H7 (cell line): ENCODE measurements around the gene BRD1. TPM values are rescaled to one million over a fixed set of nuclear protein-coding genes. Genes with fewer than 3 reads are reported as not detected.
A peak's percentile ranks its signal among the peaks of the same experiment; 100 is the strongest.
"Not testable (repeated sequence)": the region's sequence is repeated elsewhere in the genome, so short reads cannot be mapped to it uniquely, and the experiment has no call there.

Source experiments
- DNase-seq: peaks from one replicate; pipeline ENCODE4 v3.0.0; 2012
- H3K27me3 ChIP-seq: 2 replicates; pipeline ENCODE4 v1.6.0; 2011; ENCODE audit warnings: mild to moderate bottlenecking, low read length; ENCODE audit not compliant: control insufficient read depth, insufficient read depth
- H3K36me3 ChIP-seq: replicated peaks from 2 replicates; pipeline ENCODE4 v1.5.1; 2011; ENCODE audit warnings: low read length; ENCODE audit not compliant: control insufficient read depth, insufficient read depth
- H3K4me3 ChIP-seq: 2 replicates; pipeline ENCODE4 v1.5.1; 2011; ENCODE audit warnings: low read depth, mild to moderate bottlenecking, control low read depth, low read length, moderate library complexity; ENCODE audit not compliant: insufficient read depth
- total RNA-seq: library from RNA; depleted of rRNA; stranded (reverse); fragments of >200 nt; shearing (Covaris generic); gene quantifications from 2 replicates; pipeline ENCODE4 v1.2.3, GENCODE V29; 2014

Gene BRD1
- total RNA-seq, 1 experiment from 2014 or later: 24.9 TPM

- peaks cover 22% of the 10 kb centered on the region for H3K36me3 ChIP-seq
- no peaks in the 10 kb centered on the region for H3K27me3 ChIP-seq
- DNase-seq: no peak
- no peak overlapping the region for H3K4me3 ChIP-seq
These were observed 36.8 kb downstream of the BRD1 start for GRCh38 chr22:49790912-49791311.

DNA sequence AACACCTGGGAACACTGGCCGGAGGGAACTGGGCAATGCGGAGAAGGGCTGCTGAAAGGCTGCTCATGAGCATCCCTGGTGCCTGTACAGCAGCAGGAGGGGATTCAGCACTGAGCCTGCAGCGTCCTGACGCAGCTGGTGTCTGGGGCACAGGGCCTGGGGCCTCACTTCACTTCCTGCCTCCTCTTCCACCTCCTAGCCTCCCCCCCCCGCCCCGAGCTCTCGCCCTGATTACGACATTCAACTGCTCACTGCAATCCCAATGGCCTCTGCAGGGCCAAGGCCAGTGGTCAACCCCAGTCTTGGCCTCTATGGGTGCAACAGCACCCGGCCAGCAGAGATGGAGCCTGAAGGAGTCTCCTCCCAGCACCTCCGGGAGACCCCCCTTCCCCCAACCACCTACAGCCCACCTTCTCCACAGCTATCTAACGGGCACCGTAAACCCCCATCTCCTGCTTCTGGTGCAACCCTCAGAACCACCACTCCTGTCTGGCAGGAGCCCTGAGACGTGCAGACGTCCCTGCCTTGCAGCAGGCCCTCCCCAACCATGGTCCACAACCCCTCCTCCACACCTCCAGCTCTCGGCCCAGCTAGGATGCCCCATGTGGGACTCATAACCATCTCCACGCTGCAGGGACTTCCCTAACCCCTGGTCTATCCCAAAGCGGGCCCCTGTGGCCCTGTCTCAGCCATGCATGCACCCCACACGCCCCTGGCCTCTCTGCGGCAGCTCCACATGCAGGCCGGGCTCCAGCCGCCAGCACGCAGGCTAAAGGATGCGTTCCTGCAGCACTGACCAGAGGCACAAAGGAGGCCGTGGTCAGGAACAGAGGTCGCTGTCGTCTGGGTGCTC, 38.2 kb downstream of the BRD1 start:
- H3K4me3 ChIP-seq: no peak overlapping the region
- peaks cover 17% of the 10 kb centered on the region for H3K36me3 ChIP-seq
- H3K27me3 ChIP-seq: no peaks in the 10 kb centered on the region
- peak; percentile 74 for DNase-seq

- Histone ChIP-seq H3K4me3 (no peak overlapping the region), H3K36me3 (peaks cover 10% of the 10 kb centered on the region), H3K27me3 (no peaks in the 10 kb centered on the region)
- peak; percentile 44 for DNase-seq
These were observed 39.2 kb downstream of the BRD1 start for GRCh38 chr22:49788504-49788903.

DNA sequence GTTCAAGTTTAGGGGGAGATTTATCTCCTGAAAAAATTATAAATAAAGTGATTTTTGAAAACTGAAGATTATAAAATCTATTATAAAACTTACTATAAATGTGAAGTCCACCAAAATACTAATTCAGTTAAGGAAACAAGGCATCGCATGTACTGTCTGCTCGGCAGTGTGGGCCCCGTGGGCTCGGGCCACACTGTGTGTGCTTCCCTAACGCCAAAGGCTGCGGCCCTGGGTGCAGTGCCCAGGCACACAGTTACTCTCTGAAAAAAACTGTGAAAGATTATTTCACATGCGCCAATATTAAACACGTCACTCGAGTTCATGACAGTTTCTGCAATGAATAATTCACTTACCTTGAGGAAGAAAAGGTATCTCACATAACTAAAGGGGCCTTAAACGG, 39.8 kb downstream of the BRD1 start:
- H3K27me3 ChIP-seq: no peaks in the 10 kb centered on the region
- no peak overlapping the region for H3K4me3 ChIP-seq
- H3K36me3 ChIP-seq: peaks cover 8% of the 10 kb centered on the region
- DNase-seq: no peak

GRCh38 chr22:49786976-49787706, 40.5 kb downstream of the BRD1 start:
- DNase-seq: peak; percentile 65
- Histone ChIP-seq H3K27me3 (no peaks in the 10 kb centered on the region), H3K4me3 (no peak overlapping the region), H3K36me3 (peaks cover 6% of the 10 kb centered on the region)

DNA sequence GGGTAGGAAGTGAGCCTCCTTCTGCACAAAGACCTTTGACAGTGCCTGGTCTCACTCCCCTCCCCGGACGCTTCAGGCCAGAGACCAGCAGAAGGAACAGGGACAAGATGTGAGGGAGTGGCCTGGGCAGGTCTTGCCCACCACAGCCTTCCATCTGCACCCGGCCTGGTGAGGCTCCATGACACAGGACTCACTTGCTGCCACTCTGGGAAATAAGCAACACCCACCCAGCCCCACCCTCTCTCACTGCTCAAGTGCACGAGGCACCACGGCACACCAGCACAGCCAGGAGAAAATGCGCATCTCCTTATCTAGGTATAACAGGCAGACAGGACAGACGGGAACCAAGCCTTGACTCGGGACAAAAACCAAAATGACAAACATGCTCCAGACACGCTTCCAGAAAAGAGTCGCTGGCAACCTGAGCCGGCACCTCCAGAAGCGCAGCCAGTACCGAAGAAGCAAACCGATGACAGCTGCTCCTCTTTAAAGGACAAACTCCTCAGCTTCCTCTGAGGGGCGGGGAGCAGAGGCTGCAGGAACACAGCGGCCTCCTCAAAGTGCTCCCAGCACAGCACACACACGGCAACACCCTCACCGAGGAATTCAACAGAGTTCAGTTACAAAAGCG, 41.7 kb downstream of the BRD1 start:
- Histone ChIP-seq H3K36me3 (peaks cover 4% of the 10 kb centered on the region), H3K27me3 (no peaks in the 10 kb centered on the region), H3K4me3 (no peak overlapping the region)
- DNase-seq: peak; percentile 52

DNA sequence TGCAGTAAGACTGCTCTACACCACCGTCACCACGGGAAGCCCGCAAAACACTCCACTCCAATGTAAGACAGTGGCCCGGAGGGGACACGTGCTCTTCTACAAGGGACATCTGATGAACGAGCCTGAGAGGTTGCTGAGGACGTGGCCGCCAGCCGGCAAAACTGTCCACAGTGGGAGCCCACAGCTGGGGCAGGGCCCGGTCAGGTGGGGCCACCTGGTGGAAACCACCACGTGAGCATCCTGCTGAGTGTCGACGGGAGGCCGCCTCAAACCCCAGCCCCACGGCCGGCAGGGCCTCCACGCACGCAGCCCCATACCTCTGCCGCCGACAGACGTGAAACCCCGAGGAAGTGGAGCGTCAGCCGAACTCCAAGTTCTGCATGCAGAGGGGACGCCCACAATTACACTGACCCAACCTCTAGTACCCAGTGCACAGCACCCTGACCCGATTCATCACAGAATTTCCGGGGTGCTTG, 42.6 kb downstream of the BRD1 start:
- DNase-seq: no peak
- H3K4me3 ChIP-seq: no peak overlapping the region
- peaks cover 4% of the 10 kb centered on the region for H3K36me3 ChIP-seq
- H3K27me3 ChIP-seq: no peaks in the 10 kb centered on the region

DNA sequence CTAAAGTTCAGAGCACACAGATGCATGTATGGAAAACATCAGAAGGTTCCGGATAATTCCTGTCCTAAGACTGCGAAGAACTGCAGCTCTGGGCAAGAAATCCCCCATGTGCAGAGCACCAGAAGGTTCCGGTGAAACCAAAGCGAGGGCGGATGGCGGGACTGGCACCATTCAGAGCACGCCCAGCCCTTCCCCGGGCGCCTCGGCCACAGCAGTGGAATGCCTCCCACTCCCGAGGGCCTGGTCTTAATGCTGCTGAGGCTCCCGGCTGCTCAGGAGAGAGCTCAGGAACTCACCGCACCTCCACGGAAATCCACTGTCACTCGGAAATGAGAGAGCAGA, 43.1 kb downstream of the BRD1 start:
- H3K4me3 ChIP-seq: no peak overlapping the region
- DNase-seq: no peak
- H3K36me3 ChIP-seq: peaks cover 4% of the 10 kb centered on the region
- H3K27me3 ChIP-seq: no peaks in the 10 kb centered on the region

DNA sequence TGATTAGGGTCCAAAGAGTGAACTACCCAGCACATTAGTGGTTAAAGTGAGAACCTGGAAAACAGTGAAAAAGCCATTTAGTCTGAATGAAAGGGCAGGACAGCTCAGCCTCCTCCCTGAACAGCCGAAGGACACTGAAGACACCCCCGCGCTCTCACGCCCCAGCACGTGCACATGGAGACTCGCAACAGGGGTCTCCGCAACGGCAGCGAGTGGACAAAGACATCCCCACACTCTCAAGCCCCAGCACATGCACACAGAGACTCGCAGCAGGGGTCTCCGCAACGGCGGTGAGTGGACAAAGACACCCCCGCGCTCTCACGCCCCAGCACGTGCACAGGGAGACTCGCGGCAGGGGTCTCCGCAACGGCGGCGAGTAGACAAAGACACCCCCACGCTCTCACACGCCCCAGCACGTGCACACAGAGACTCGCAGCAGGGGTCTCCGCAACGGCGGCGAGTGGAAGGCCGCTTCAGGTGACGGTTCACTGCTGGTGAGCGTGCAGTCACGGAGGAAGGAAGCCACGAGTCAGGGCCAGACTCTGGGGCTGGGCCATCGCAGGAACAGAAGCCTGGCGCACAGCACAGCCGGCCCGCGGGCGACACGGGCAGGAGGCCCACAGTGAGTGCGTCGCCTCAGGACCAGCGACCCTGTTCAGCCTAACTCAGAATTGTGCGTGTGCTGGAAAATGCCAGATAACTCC, 43.6 kb downstream of the BRD1 start:
- DNase-seq: no peak
- H3K27me3 ChIP-seq: no peaks in the 10 kb centered on the region
- peaks cover 4% of the 10 kb centered on the region for H3K36me3 ChIP-seq
- no peak overlapping the region for H3K4me3 ChIP-seq

- Histone ChIP-seq H3K4me3 (no peak overlapping the region), H3K36me3 (peaks cover 4% of the 10 kb centered on the region), H3K27me3 (no peaks in the 10 kb centered on the region)
- no peak for DNase-seq
These were observed 44.5 kb downstream of the BRD1 start for GRCh38 chr22:49783036-49783746.

DNA sequence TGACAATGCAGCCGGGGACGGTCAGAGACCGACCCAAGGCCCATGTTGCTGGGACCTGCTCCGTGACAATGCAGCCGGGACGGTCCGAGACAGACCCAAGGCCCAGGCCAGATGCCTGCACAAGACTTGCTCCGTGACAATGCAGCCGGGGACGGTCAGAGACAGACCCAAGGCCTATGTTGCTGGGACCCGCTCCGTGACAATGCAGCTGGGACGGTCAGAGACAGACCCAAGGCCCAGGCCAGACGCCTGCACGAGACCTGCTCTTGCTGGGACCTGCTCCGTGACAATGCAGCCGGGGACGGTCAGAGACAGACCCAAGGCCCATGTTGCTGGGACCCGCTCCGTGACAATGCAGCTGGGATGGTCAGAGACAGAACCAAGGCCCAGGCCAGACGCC, 45.8 kb downstream of the BRD1 start:
- H3K36me3 ChIP-seq, H3K4me3 ChIP-seq, DNase-seq, H3K27me3 ChIP-seq: not testable (repeated sequence)

- peak; percentile 63 for DNase-seq
- H3K4me3 ChIP-seq: no peak overlapping the region
- peaks cover 3% of the 10 kb centered on the region for H3K36me3 ChIP-seq
- no peaks in the 10 kb centered on the region for H3K27me3 ChIP-seq
These were observed 46.3 kb downstream of the BRD1 start for GRCh38 chr22:49781289-49781782.

DNA sequence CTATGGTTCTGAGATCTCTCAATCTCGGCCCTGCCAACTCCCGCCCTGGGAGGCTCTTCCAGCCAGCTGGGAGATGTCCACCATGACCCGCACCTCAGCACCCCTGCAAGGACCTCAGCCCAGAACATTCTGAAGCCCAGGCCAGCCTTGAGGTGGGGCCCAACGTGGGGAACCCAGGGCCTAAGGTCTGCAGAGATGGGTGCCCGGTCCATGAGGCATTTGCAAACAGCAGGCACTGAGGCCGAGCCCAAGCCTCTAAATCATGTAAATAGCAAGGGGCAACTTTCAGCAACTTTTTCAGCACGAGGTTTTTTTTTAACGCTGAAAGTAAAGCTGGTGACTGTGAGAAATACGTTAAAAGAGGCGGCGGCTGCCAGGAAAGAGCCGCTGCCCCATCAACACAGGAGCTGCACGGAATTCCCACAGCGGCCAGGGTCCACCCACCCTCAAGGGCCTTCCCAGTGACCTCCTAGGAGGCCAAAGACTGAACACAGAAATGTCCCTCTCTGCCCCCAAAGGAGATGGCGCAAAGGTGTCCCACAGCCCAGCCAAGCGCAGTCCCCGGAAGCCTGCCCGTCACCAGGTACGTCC, 46.9 kb downstream of the BRD1 start:
- Histone ChIP-seq H3K36me3 (peaks cover 3% of the 10 kb centered on the region), H3K27me3 (no peaks in the 10 kb centered on the region), H3K4me3 (no peak overlapping the region)
- peak; percentile 57 for DNase-seq
